Smooth muscle cell (in vitro differentiated cells): Measurements from ENCODE around the gene NPPB. TPM values are rescaled to one million over a fixed set of nuclear protein-coding genes. Genes with fewer than 3 reads are reported as not detected.

ENCODE experiments used
- DNase-seq: peaks from one replicate; lab custom pipeline; 2025; ENCODE audit not compliant: unreplicated experiment; lab: John Stamatoyannopoulos, UW
- H2AFZ ChIP-seq: fragments of 200-600 bp; sonication (generic); 2 replicates; pipeline ENCODE4 v1.6.0; 2016; ENCODE audit warnings: antibody characterized with exemption, low read depth, mild to moderate bottlenecking
- H3F3A ChIP-seq: fragments of 200-600 bp; sonication (generic); 2 replicates; pipeline ENCODE4 v1.6.0; 2017; ENCODE audit warnings: antibody characterized with exemption, low read depth
- H3K27ac ChIP-seq: fragments of 200-600 bp; sonication (generic); 2 replicates; pipeline ENCODE4 v1.5.1; 2016; ENCODE audit warnings: low read depth, mild to moderate bottlenecking
- H3K27me3 ChIP-seq: fragments of 200-600 bp; sonication (generic); 2 replicates; pipeline ENCODE4 v1.6.1; 2016; ENCODE audit warnings: low read depth, mild to moderate bottlenecking
- H3K36me3 ChIP-seq: fragments of 200-600 bp; sonication (generic); 2 replicates; pipeline ENCODE4 v1.5.1; 2016; ENCODE audit warnings: low read depth
- H3K4me1 ChIP-seq: fragments of 200-600 bp; sonication (generic); 2 replicates; pipeline ENCODE4 v1.5.1; 2016; ENCODE audit warnings: low read depth
- H3K4me2 ChIP-seq: fragments of 200-600 bp; sonication (generic); 2 replicates; pipeline ENCODE4 v1.6.0; 2016; ENCODE audit warnings: mild to moderate bottlenecking
- H3K4me3 ChIP-seq: fragments of 200-600 bp; sonication (generic); 2 replicates; pipeline ENCODE4 v1.5.1; 2016; ENCODE audit warnings: mild to moderate bottlenecking
- H3K79me2 ChIP-seq: fragments of 200-600 bp; sonication (generic); 2 replicates; pipeline ENCODE4 v1.6.0; 2016; ENCODE audit warnings: low read depth, mild to moderate bottlenecking
- H3K9ac ChIP-seq: fragments of 200-600 bp; sonication (generic); 2 replicates; pipeline ENCODE4 v1.6.0; 2016; ENCODE audit warnings: low read depth
- H3K9me3 ChIP-seq: fragments of 200-600 bp; sonication (generic); replicated peaks from 2 replicates; pipeline ENCODE4 v1.5.1; 2016; ENCODE audit warnings: low read depth
- H4K20me1 ChIP-seq: fragments of 200-600 bp; sonication (generic); 2 replicates; pipeline ENCODE4 v1.6.0; 2016; ENCODE audit warnings: low read depth
- CTCF ChIP-seq: fragments of 200-600 bp; sonication (generic); IDR thresholded peaks from 2 replicates; pipeline ENCODE4 v1.5.1; 2017; ENCODE audit warnings: borderline replicate concordance, mild to moderate bottlenecking, antibody characterized with exemption; ENCODE audit not compliant: insufficient read depth, poor library complexity, severe bottlenecking
- WGBS: methylation state at CpG from one replicate; pipeline ENCODE4 v1.1.7; 2016; ENCODE audit warnings: low lambda C conversion rate; 5-methylcytosine and 5-hydroxymethylcytosine counted together
- polyA plus RNA-seq: library from polyadenylated mRNA; unstranded; fragments of >200 nt; fragmentation: Nextera tagmentation; extraction: Ambion mirVana; gene quantifications from 2 replicates; pipeline ENCODE4 v1.2.1, GENCODE V29; 2016
- total RNA-seq: library from RNA; depleted of rRNA; stranded (reverse); fragments of >200 nt; gene quantifications from 2 replicates; pipeline ENCODE4 v1.2.3, GENCODE V29; 2014

Gene NPPB
- total and polyA plus RNA-seq, 2 experiments from 2014 or later: 9.5 to 12.2 TPM

GRCh38 chr1:11836955-11837766, 21.6 kb downstream of the NPPB start:
- WGBS: 96% methylated on average over 36 of the region's 36 CpGs
- Histone ChIP-seq H3K4me1 (no peaks in the 10 kb centered on the region), H4K20me1 (peaks cover 35% of the 10 kb centered on the region), H3K27ac (no peak overlapping the region), H3K4me3 (no peak overlapping the region), H3F3A (no peaks in the 10 kb centered on the region), H3K79me2 (no peaks in the 10 kb centered on the region), H3K36me3 (no peaks in the 10 kb centered on the region), H3K9ac (no peak overlapping the region), H3K27me3 (no peaks in the 10 kb centered on the region), H3K4me2 (no peak overlapping the region), H2AFZ (no peak overlapping the region), H3K9me3 (no peaks in the 10 kb centered on the region)
- no peak for TF ChIP-seq CTCF
- no peak for DNase-seq

- over 99% methylated on average over 28 of the region's 28 CpGs for WGBS
- Histone ChIP-seq H3K27ac (no peak overlapping the region), H3K36me3 (no peaks in the 10 kb centered on the region), H3K27me3 (no peaks in the 10 kb centered on the region), H3F3A (no peaks in the 10 kb centered on the region), H3K9me3 (no peaks in the 10 kb centered on the region), H4K20me1 (peaks cover 24% of the 10 kb centered on the region), H3K4me2 (no peak overlapping the region), H3K79me2 (no peaks in the 10 kb centered on the region), H3K9ac (no peak overlapping the region), H3K4me3 (no peak overlapping the region), H3K4me1 (no peaks in the 10 kb centered on the region), H2AFZ (no peak overlapping the region)
- no peak for DNase-seq
- TF ChIP-seq CTCF: no peak
Measured at GRCh38 chr1:11835441-11836225, 23.1 kb downstream of the NPPB start.

- WGBS: 99% methylated on average over 13 of the region's 13 CpGs
- Histone ChIP-seq H3K9me3 (no peaks in the 10 kb centered on the region), H4K20me1 (peaks cover 19% of the 10 kb centered on the region), H3F3A (no peaks in the 10 kb centered on the region), H3K9ac (no peak overlapping the region), H3K4me1 (no peaks in the 10 kb centered on the region), H3K36me3 (peaks cover 5% of the 10 kb centered on the region), H3K27ac (no peak overlapping the region), H3K4me3 (no peak overlapping the region), H2AFZ (no peak overlapping the region), H3K4me2 (no peak overlapping the region), H3K79me2 (no peaks in the 10 kb centered on the region), H3K27me3 (no peaks in the 10 kb centered on the region)
- no peak for TF ChIP-seq CTCF
- DNase-seq: no peak
Measured at GRCh38 chr1:11833900-11834299, 24.8 kb downstream of the NPPB start.
